Naive B cell (primary cell): ENCODE measurements around the gene KDM4B. TPM values are rescaled to one million over a fixed set of nuclear protein-coding genes. Genes with fewer than 3 reads are reported as not detected.
"Not testable (repeated sequence)": the region's sequence is repeated elsewhere in the genome, so short reads cannot be mapped to it uniquely, and the experiment has no call there.

Experiments
- ATAC-seq, 2 donors: fragments of 150-1000 bp; cut with Tn5 transposase; 2 replicates each; pipeline ENCODE4 v1.10.0; 2021; ENCODE audit warnings: low read depth in 2 of 2, mild to moderate bottlenecking in 2 of 2, moderate library complexity in 2 of 2
- DNase-seq: peaks from one replicate; pipeline ENCODE4 v3.0.0; 2022
- H3K27ac Mint-ChIP-seq, 6 donors: one replicate each; pipeline ENCODE4 v1.8.0; 2020 to 2022; ENCODE audit warnings: mild to moderate bottlenecking in 6 of 6, mixed read lengths in 6 of 6, moderate library complexity in 5 of 6, inconsistent platforms in 2 of 6
- H3K27me3 Mint-ChIP-seq, 3 donors: one replicate each; pipeline ENCODE4 v1.8.0; 2021 to 2022; ENCODE audit warnings: mixed read lengths in 3 of 3, mild to moderate bottlenecking in 1 of 3
- H3K36me3 Mint-ChIP-seq, 2 donors: one replicate each; pipeline ENCODE4 v1.8.0; 2020 to 2022; ENCODE audit warnings: mixed read lengths in 2 of 2, inconsistent platforms in 1 of 2, mild to moderate bottlenecking in 1 of 2
- H3K4me1 Mint-ChIP-seq, 3 donors: one replicate each; pipeline ENCODE4 v1.8.0; 2020 to 2022; ENCODE audit warnings: mixed read lengths in 3 of 3, inconsistent platforms in 1 of 3, mild to moderate bottlenecking in 1 of 3, moderate library complexity in 1 of 3
- H3K4me3 Mint-ChIP-seq, 8 donors: one replicate each; pipeline ENCODE4 v1.8.0; 2020 to 2022; ENCODE audit warnings: mild to moderate bottlenecking in 8 of 8, mixed read lengths in 8 of 8, moderate library complexity in 8 of 8, inconsistent platforms in 2 of 8
- H3K9me3 Mint-ChIP-seq, 7 donors: one replicate each; pipeline ENCODE4 v1.8.0; 2020 to 2022; ENCODE audit warnings: mixed read lengths in 7 of 7, mild to moderate bottlenecking in 5 of 7, inconsistent platforms in 2 of 7, moderate library complexity in 1 of 7
- polyA plus RNA-seq, 6 donors: library from polyadenylated mRNA; unstranded; fragments of 300-500 nt; fragmentation: Illumina TruSeq; gene quantifications; one replicate each; pipeline ENCODE4 v1.2.3, GENCODE V29; 2021; ENCODE audit warnings: low read depth in 6 of 6

Gene KDM4B
- polyA plus RNA-seq, 6 donors from 2014 or later: 17.9 to 94.1 (median 50.8) TPM

GRCh38 chr19:5016268-5016667 is 47.4 kb downstream of the KDM4B start:
- H3K9me3 Mint-ChIP-seq: no peaks in the 10 kb centered on the region
- no peak for DNase-seq
- peaks cover 0 to 11% (median 5%) of the 10 kb centered on the region in 3 donors for H3K4me1 Mint-ChIP-seq
- ATAC-seq: no peak
- H3K36me3 Mint-ChIP-seq: no peaks in the 10 kb centered on the region
- H3K27me3 Mint-ChIP-seq: no peaks in the 10 kb centered on the region
- no peak overlapping the region for H3K4me3 Mint-ChIP-seq
- H3K27ac Mint-ChIP-seq: no peak overlapping the region

DNA sequence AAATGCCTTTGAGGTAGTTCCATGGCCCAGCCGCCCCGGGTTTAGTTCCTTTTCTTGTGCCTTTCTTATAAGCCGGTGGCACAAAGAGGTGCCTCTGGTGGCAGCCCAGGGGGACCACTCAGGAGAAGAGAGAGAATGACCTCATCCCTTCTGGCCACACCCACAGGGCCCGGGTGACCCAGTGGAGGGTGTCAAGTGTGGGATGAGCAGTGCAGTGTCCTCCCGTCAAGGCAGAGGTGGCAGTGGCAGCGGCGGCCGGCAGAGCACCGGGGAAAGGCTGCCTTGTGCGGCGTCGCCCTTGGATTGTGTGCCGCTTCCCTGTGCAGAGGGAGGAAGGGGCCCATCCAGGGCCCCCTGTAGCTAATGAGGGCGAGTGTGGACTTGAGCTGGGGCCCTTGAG is 47.9 kb downstream of the KDM4B start:
- Mint-ChIP-seq H3K36me3 (no peaks in the 10 kb centered on the region), H3K27me3 (no peaks in the 10 kb centered on the region), H3K9me3 (no peaks in the 10 kb centered on the region), H3K27ac (peak overlapping the region in 1 of 6 donors; percentile 38), H3K4me1 (peaks cover 0 to 11% (median 5%) of the 10 kb centered on the region in 3 donors), H3K4me3 (no peak overlapping the region)
- DNase-seq: no peak
- no peak for ATAC-seq

GRCh38 chr19:5017235-5017634 is 48.3 kb downstream of the KDM4B start:
- no peak overlapping the region for H3K4me3 Mint-ChIP-seq
- no peaks in the 10 kb centered on the region for H3K36me3 Mint-ChIP-seq
- H3K4me1 Mint-ChIP-seq: peaks cover 0 to 14% (median 5%) of the 10 kb centered on the region in 3 donors
- H3K27me3 Mint-ChIP-seq: no peaks in the 10 kb centered on the region
- no peak overlapping the region for H3K27ac Mint-ChIP-seq
- ATAC-seq (no peak), DNase-seq (no peak)
- no peaks in the 10 kb centered on the region for H3K9me3 Mint-ChIP-seq

- no peak overlapping the region for H3K4me3 Mint-ChIP-seq
- no peaks in the 10 kb centered on the region for H3K9me3 Mint-ChIP-seq
- H3K27ac Mint-ChIP-seq: no peak overlapping the region
- H3K4me1 Mint-ChIP-seq: peaks cover 0 to 10% (median 10%) of the 10 kb centered on the region in 3 donors
- DNase-seq: no peak
- H3K27me3 Mint-ChIP-seq: no peaks in the 10 kb centered on the region
- no peaks in the 10 kb centered on the region for H3K36me3 Mint-ChIP-seq
- ATAC-seq: no peak
Measured at GRCh38 chr19:5018224-5019015, 49.5 kb downstream of the KDM4B start.

GRCh38 chr19:5020368-5020767 is 51.5 kb downstream of the KDM4B start:
- ATAC-seq: no peak
- no peaks in the 10 kb centered on the region for H3K27me3 Mint-ChIP-seq
- DNase-seq: no peak
- no peak overlapping the region for H3K4me3 Mint-ChIP-seq
- H3K36me3 Mint-ChIP-seq: no peaks in the 10 kb centered on the region
- H3K4me1 Mint-ChIP-seq: peaks cover 0 to 7% (median 6%) of the 10 kb centered on the region in 3 donors
- no peak overlapping the region for H3K27ac Mint-ChIP-seq
- no peaks in the 10 kb centered on the region for H3K9me3 Mint-ChIP-seq

GRCh38 chr19:5021046-5021445 is 52.1 kb downstream of the KDM4B start:
- peaks cover 0 to 7% (median 6%) of the 10 kb centered on the region in 3 donors for H3K4me1 Mint-ChIP-seq
- no peaks in the 10 kb centered on the region for H3K36me3 Mint-ChIP-seq
- no peaks in the 10 kb centered on the region for H3K9me3 Mint-ChIP-seq
- no peak overlapping the region for H3K27ac Mint-ChIP-seq
- no peak for ATAC-seq
- H3K27me3 Mint-ChIP-seq: no peaks in the 10 kb centered on the region
- no peak for DNase-seq
- no peak overlapping the region for H3K4me3 Mint-ChIP-seq

DNA sequence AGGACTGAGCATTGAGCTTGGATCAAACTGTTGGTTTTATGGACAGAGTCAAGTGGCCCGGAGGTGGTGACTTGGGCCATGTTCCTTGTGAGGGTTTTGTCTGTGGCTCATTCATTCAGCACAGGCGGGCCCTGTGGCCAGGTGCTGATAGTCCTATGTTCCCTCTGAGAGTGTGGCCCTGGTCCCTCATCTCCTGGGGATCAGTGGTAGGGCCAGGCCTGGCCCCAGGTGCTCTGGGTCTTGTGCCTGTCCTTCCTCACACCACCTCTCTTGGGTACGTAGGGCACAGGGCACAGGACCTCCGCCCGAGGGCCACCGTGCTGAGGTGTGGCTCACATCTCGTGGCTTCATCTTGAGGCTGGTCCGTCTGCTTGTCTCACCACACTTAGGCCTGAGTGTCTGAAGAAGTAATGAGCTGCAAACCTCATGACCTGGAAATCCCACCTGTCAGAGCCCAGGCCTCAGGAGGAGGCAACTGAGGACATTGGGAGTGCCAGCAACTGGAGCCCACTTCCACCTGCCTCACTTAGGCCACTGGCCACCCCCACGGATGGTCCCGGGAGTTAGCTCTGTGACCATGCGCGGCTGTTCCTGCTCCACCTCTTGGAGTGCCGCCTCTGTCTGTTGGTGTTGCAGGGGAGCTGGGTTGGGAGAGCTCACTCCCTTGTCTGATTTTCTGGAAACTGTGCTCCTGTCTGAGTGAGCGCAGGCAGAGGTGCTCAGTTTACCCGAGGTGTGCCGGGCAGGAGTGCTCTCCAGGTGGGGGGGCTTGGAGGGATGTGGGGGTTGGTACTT is 53.4 kb downstream of the KDM4B start:
- H3K36me3 Mint-ChIP-seq: no peaks in the 10 kb centered on the region
- H3K27ac Mint-ChIP-seq: no peak overlapping the region
- no peak for DNase-seq
- no peak for ATAC-seq
- no peaks in the 10 kb centered on the region for H3K27me3 Mint-ChIP-seq
- H3K4me3 Mint-ChIP-seq: no peak overlapping the region
- H3K9me3 Mint-ChIP-seq: no peaks in the 10 kb centered on the region
- H3K4me1 Mint-ChIP-seq: peaks cover 0 to 8% (median 6%) of the 10 kb centered on the region in 3 donors

- Mint-ChIP-seq H3K9me3 (no peaks in the 10 kb centered on the region), H3K4me3 (no peak overlapping the region), H3K36me3 (no peaks in the 10 kb centered on the region), H3K4me1 (peaks cover 0 to 11% (median 6%) of the 10 kb centered on the region in 3 donors), H3K27me3 (no peaks in the 10 kb centered on the region), H3K27ac (peak overlapping the region in 1 of 6 donors; percentile 69)
- DNase-seq (no peak), ATAC-seq (no peak)
Measured at GRCh38 chr19:5023128-5023571, 54.2 kb downstream of the KDM4B start.

GRCh38 chr19:5024282-5024681 is 55.4 kb downstream of the KDM4B start:
- Mint-ChIP-seq H3K27ac (peak overlapping the region in 1 of 6 donors; percentile 70), H3K4me3 (no peak overlapping the region), H3K9me3 (no peaks in the 10 kb centered on the region)

GRCh38 chr19:5025027-5025426 is 56.1 kb downstream of the KDM4B start:
- Mint-ChIP-seq H3K36me3 (no peaks in the 10 kb centered on the region), H3K4me3 (no peak overlapping the region), H3K27me3 (no peaks in the 10 kb centered on the region), H3K4me1 (peaks cover 3 to 17% (median 15%) of the 10 kb centered on the region in 3 donors), H3K9me3 (no peaks in the 10 kb centered on the region), H3K27ac (no peak overlapping the region)
- DNase-seq (no peak), ATAC-seq (no peak)

More at GRCh38 chr19:5024282-5024681, 55.4 kb downstream of the KDM4B start:
- Mint-ChIP-seq H3K4me1 (peaks cover 3 to 15% (median 11%) of the 10 kb centered on the region in 3 donors), H3K27me3 (no peaks in the 10 kb centered on the region), H3K36me3 (no peaks in the 10 kb centered on the region)
- ATAC-seq (no peak), DNase-seq (no peak)

DNA sequence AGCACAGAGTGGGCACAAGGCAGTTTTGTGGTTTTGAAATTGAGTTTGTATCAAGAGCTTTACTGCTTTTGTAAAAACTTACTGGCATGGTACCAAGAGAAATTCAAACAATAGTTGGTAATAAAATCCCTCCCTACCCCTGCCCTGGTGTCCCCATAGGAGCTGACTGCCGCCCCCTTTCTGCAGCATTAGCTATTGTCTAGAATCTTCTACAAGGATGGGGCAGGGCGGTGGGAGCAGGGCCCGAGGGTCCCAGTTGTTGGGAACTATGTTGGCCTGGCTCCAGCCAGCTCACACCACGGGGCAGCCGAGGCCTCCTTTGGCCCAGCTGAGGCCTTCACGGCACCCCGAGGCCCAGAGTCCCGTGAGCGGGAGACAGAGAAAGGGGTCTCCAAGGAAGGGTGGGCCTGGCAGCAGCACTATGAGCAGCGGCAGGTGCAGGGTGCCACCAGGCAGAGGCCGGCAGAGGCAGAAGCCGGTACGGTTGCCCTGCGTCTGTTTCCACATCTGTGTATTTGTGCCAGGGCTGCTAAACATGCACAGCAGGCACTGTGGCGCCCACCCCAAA is 57.9 kb downstream of the KDM4B start:
- ATAC-seq (no peak), DNase-seq (no peak)
- no peak overlapping the region for H3K4me3 Mint-ChIP-seq
- peaks cover 8 to 29% (median 22%) of the 10 kb centered on the region in 3 donors for H3K4me1 Mint-ChIP-seq
- peak overlapping the region in 2 of 6 donors; percentile 19 to 41 for H3K27ac Mint-ChIP-seq
- no peaks in the 10 kb centered on the region for H3K36me3 Mint-ChIP-seq
- H3K9me3 Mint-ChIP-seq: no peaks in the 10 kb centered on the region
- no peaks in the 10 kb centered on the region for H3K27me3 Mint-ChIP-seq

DNA sequence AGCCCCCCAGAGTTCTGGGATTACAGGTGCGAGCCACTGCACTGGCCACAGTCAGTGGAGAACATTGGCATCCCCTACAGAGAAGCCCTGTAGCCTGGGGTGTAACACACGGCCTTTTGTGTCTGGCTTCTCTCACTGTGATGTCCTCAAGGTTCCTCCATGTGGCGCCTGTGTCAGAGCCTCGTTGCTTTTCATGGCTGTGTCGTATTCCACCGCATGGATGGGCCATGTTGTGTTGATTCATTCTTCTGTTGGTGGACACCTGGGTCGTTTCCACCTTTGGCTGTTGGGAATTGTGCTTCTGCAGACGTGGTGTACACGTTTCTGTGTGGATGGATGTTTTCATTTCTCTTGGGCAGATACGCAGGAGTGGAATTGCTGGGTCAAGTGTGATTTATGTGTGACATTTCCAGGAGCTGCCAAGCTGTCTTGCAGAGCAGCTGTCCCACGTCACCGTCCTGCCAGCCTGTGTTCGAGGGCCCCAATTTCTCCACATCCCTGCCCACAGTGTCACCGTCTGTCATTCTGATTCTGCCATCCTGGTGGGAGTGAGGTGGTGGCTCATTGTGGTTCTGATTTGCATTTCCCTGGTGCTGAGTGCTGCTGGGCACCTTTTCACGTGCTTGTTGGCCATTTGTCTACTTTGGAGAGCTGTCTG is 59.4 kb downstream of the KDM4B start:
- no peak for DNase-seq
- ATAC-seq: no peak
- peak overlapping the region in 1 of 8 donors; percentile 52 for H3K4me3 Mint-ChIP-seq
- H3K9me3 Mint-ChIP-seq: no peaks in the 10 kb centered on the region
- H3K4me1 Mint-ChIP-seq: peaks cover 8 to 24% (median 21%) of the 10 kb centered on the region in 3 donors
- H3K27ac Mint-ChIP-seq: peak overlapping the region in 1 of 6 donors; percentile 30
- no peaks in the 10 kb centered on the region for H3K27me3 Mint-ChIP-seq
- H3K36me3 Mint-ChIP-seq: no peaks in the 10 kb centered on the region

DNA sequence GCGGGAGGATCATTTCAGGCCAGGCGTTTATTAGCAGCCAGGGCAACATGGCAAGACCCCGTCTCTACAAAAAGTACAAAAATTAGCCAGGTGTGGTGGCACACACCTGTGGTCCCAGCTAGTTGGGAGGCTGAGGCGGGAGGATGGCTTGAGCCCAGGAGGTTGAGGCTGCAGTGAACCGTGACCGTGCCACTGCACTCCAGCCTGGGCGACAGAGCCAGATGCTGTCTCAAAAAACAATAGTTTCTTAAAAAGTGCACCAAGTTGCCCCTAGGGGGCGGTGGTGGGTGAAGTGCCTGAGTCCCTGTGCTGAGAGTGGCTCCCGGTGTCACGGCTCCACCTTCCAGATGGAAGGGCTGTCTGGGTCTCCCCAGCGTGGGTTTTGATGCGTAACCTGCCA is 60.7 kb downstream of the KDM4B start:
- H3K36me3 Mint-ChIP-seq: not testable (repeated sequence)
- peak overlapping the region in 1 of 6 donors; percentile 82 for H3K27ac Mint-ChIP-seq

More for the DNA sequence above, 60.7 kb downstream of the KDM4B start:
- not testable (repeated sequence) for H3K4me3 Mint-ChIP-seq, H3K9me3 Mint-ChIP-seq, H3K27me3 Mint-ChIP-seq
- peak; percentile 30 for DNase-seq
- H3K4me1 Mint-ChIP-seq: peaks cover 8 to 24% (median 21%) of the 10 kb centered on the region in 3 donors
- ATAC-seq: peak; percentile 54 to 58
